Measurements from ENCODE around the gene ETV1.

GRCh38 chr7:13984061-13984460, 5.4 kb downstream of the ETV1 start:
- TF ChIP-seq CTCF (IDR thresholded peaks at IDR 0.05; ENCODE audit: low read depth, low read length, poor library complexity, severe bottlenecking): no peak
- no peak for TF ChIP-seq EZH2phosphoT487 (IDR thresholded peaks at IDR 0.05; ENCODE audit: borderline replicate concordance, low read length)
